ENCODE data around the gene CSRP1.

GRCh38 chr1:201473296-201473695 lies 33.6 kb downstream of the CSRP1 start:
- TF ChIP-seq CTCF (conservative IDR thresholded peaks at IDR 0.05; ENCODE audit: low read length): no peak
- TF ChIP-seq EZH2phosphoT487 (IDR thresholded peaks at IDR 0.05; ENCODE audit: borderline replicate concordance, low read depth, low read length): no peak
